ENCODE data around the gene TCHP.
A peak's percentile ranks its signal among the peaks of the same experiment; 100 is the strongest.

TCHP gene

GRCh38 chr12:109946505-109946904, 46.4 kb downstream of the TCHP start:
- DNase-seq (ENCODE audit: low read depth), result no peak
- H3K4me3 ChIP-seq (ENCODE audit: low read length), result no peak overlapping the region
- TF ChIP-seq, protein P1, sequence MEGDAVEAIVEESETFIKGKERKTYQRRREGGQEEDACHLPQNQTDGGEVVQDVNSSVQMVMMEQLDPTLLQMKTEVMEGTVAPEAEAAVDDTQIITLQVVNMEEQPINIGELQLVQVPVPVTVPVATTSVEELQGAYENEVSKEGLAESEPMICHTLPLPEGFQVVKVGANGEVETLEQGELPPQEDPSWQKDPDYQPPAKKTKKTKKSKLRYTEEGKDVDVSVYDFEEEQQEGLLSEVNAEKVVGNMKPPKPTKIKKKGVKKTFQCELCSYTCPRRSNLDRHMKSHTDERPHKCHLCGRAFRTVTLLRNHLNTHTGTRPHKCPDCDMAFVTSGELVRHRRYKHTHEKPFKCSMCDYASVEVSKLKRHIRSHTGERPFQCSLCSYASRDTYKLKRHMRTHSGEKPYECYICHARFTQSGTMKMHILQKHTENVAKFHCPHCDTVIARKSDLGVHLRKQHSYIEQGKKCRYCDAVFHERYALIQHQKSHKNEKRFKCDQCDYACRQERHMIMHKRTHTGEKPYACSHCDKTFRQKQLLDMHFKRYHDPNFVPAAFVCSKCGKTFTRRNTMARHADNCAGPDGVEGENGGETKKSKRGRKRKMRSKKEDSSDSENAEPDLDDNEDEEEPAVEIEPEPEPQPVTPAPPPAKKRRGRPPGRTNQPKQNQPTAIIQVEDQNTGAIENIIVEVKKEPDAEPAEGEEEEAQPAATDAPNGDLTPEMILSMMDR (IDR thresholded peaks at IDR 0.05; ENCODE audit: insufficient read depth, low read depth, low read length, missing control alignments), result no peak

- TF ChIP-seq, protein P1 (IDR thresholded peaks at IDR 0.05; ENCODE audit: insufficient read depth, low read depth, low read length, missing control alignments), result no peak
- no peak for DNase-seq (ENCODE audit: low read depth)
- H3K4me3 ChIP-seq (ENCODE audit: low read length), result no peak overlapping the region
Measured at GRCh38 chr12:109946913-109947312, 46.8 kb downstream of the TCHP start.

DNA sequence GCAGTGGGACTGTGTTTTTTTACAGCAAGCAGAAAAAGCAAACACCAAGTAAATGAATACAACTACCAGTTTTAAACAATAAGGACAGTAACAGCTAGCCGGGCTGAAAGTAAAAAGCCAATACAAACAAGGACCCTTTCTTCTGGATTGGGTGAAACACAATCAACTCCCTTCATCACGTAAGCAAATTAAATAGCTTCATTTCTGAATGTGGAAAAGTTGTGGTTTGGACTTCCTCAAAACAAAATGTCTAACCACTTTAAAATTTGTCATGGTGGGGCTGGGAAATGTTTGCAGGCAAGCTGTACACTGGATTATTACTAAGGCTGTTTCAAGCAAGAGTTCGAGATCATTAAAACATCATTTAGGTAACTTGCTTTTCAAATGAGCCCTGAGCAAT, 47.4 kb downstream of the TCHP start:
- DNase-seq (ENCODE audit: low read depth), result no peak
- TF ChIP-seq, protein P1 (IDR thresholded peaks at IDR 0.05; ENCODE audit: insufficient read depth, low read depth, low read length, missing control alignments), result no peak
- H3K4me3 ChIP-seq (ENCODE audit: low read length), result no peak overlapping the region

DNA sequence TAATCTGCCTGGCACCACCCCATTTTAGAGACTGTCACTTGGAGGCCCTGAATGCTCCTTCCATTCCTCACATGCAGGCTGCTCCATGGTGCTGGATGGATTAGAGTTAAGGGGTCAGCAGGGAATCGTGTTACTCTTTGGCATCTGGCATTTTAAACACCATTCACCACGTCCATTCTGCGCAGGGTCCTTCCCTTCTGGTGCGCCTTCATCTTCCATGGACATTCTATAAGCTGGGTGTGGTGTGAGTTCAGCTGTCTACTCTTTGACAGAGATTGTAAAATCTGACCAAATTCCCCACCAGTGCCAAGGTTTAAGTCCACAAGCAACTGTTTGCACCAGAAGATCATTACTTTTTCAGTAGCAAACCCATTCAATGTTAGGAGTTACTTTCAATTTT, 48.3 kb downstream of the TCHP start:
- H3K4me3 ChIP-seq (ENCODE audit: low read length), result no peak overlapping the region
- TF ChIP-seq, protein P1 (IDR thresholded peaks at IDR 0.05; ENCODE audit: insufficient read depth, low read depth, low read length, missing control alignments), result no peak
- DNase-seq (ENCODE audit: low read depth), result no peak

- no peak overlapping the region for H3K4me3 ChIP-seq (ENCODE audit: low read length)
- DNase-seq (ENCODE audit: low read depth), result no peak
- TF ChIP-seq, protein P1 (IDR thresholded peaks at IDR 0.05; ENCODE audit: insufficient read depth, low read depth, low read length, missing control alignments), result no peak
Measured at GRCh38 chr12:109949089-109949488, 49.0 kb downstream of the TCHP start.

GRCh38 chr12:109950625-109951024, 50.6 kb downstream of the TCHP start:
- DNase-seq (ENCODE audit: low read depth), result no peak
- TF ChIP-seq, protein P1 (IDR thresholded peaks at IDR 0.05; ENCODE audit: insufficient read depth, low read depth, low read length, missing control alignments), result no peak
- no peak overlapping the region for H3K4me3 ChIP-seq (ENCODE audit: low read length)

- peak; percentile 19 for DNase-seq (ENCODE audit: low read depth)
- TF ChIP-seq, protein P1 (IDR thresholded peaks at IDR 0.05; ENCODE audit: insufficient read depth, low read depth, low read length, missing control alignments), result no peak
- no peak overlapping the region for H3K4me3 ChIP-seq (ENCODE audit: low read length)
Measured at GRCh38 chr12:109951136-109951535, 51.1 kb downstream of the TCHP start.
